ENCODE results near the gene HSBP1.

Gene HSBP1

GRCh38 chr16:83803811-83804210 is 4.0 kb upstream of the HSBP1 start:
- no peak for DNase-seq (ENCODE audit: low spot score)

GRCh38 chr16:83804366-83804765 is 3.4 kb upstream of the HSBP1 start:
- no peak for DNase-seq (ENCODE audit: low spot score)

- DNase-seq (ENCODE audit: low spot score), result no peak
Measured at GRCh38 chr16:83806036-83806435, 1.7 kb upstream of the HSBP1 start.

- no peak for DNase-seq (ENCODE audit: low spot score)
Measured at GRCh38 chr16:83806731-83807130, 1.0 kb upstream of the HSBP1 start.

- no peak for DNase-seq (ENCODE audit: low spot score)
Measured at GRCh38 chr16:83807327-83807709, 460 bp upstream of the HSBP1 start.

- DNase-seq (ENCODE audit: low spot score), result no peak
Measured at GRCh38 chr16:83808573-83809014, 816 bp downstream of the HSBP1 start.

GRCh38 chr16:83809092-83809491 is 1.3 kb downstream of the HSBP1 start:
- DNase-seq (ENCODE audit: low spot score), result no peak

- no peak for DNase-seq (ENCODE audit: low spot score)
Measured at GRCh38 chr16:83810901-83811300, 3.1 kb downstream of the HSBP1 start.

GRCh38 chr16:83813823-83814658 is 6.3 kb downstream of the HSBP1 start:
- DNase-seq (ENCODE audit: low spot score), result no peak

GRCh38 chr16:83814659-83814985 is 6.8 kb downstream of the HSBP1 start:
- DNase-seq (ENCODE audit: low spot score), result no peak

- DNase-seq (ENCODE audit: low spot score), result no peak
Measured at GRCh38 chr16:83817022-83817421, 9.2 kb downstream of the HSBP1 start.

GRCh38 chr16:83818276-83818675 is 10.5 kb downstream of the HSBP1 start:
- no peak for DNase-seq (ENCODE audit: low spot score)

- no peak for DNase-seq (ENCODE audit: low spot score)
Measured at GRCh38 chr16:83819361-83819760, 11.6 kb downstream of the HSBP1 start.

- peak; percentile 57 for DNase-seq (ENCODE audit: low spot score)
Measured at GRCh38 chr16:83826146-83826913, 18.6 kb downstream of the HSBP1 start.

- DNase-seq (ENCODE audit: low spot score), result no peak
Measured at GRCh38 chr16:83830091-83830768, 22.5 kb downstream of the HSBP1 start.

GRCh38 chr16:83830769-83831455 is 23.1 kb downstream of the HSBP1 start:
- DNase-seq (ENCODE audit: low spot score), result no peak

GRCh38 chr16:83831456-83831987 is 23.7 kb downstream of the HSBP1 start:
- DNase-seq (ENCODE audit: low spot score), result no peak

GRCh38 chr16:83833921-83834320 is 26.1 kb downstream of the HSBP1 start:
- no peak for DNase-seq (ENCODE audit: low spot score)

GRCh38 chr16:83835586-83836566 is 28.1 kb downstream of the HSBP1 start:
- peak; percentile 75 for DNase-seq (ENCODE audit: low spot score)

- DNase-seq (ENCODE audit: low spot score), result no peak
Measured at GRCh38 chr16:83837566-83837965, 29.8 kb downstream of the HSBP1 start.

GRCh38 chr16:83838151-83838550 is 30.4 kb downstream of the HSBP1 start:
- no peak for DNase-seq (ENCODE audit: low spot score)
